Breast epithelium (tissue), 3 donors: ENCODE measurements around the gene GAB2.

Experiments used
- POLR2A ChIP-seq: fragments of 450-650 bp; IDR thresholded peaks from one replicate; pipeline ENCODE4 v1.6.1; 2016; ENCODE audit warnings: antibody characterized with exemption, mild to moderate bottlenecking, moderate library complexity
- POLR2AphosphoS5 ChIP-seq, 3 donors: sonication (generic); formaldehyde crosslinking; IDR thresholded peaks; one replicate each; pipeline ENCODE4 v1.6.1; 2017; ENCODE audit warnings: antibody characterized with exemption in 3 of 3
- TF ChIP-seq, protein P1 (sequence below), 3 donors: fragments of 450-650 bp; IDR thresholded peaks; one replicate each; pipeline ENCODE4 v1.5.1; 2016 to 2017; ENCODE audit warnings: antibody characterized with exemption in 3 of 3, mild to moderate bottlenecking in 3 of 3, moderate library complexity in 3 of 3

GRCh38 chr11:78234006-78234405 is 183.6 kb downstream of the GAB2 start:
- TF ChIP-seq POLR2AphosphoS5 (IDR thresholded peaks at IDR 0.05) (no peak), POLR2A (no peak)
- TF ChIP-seq, protein P1, sequence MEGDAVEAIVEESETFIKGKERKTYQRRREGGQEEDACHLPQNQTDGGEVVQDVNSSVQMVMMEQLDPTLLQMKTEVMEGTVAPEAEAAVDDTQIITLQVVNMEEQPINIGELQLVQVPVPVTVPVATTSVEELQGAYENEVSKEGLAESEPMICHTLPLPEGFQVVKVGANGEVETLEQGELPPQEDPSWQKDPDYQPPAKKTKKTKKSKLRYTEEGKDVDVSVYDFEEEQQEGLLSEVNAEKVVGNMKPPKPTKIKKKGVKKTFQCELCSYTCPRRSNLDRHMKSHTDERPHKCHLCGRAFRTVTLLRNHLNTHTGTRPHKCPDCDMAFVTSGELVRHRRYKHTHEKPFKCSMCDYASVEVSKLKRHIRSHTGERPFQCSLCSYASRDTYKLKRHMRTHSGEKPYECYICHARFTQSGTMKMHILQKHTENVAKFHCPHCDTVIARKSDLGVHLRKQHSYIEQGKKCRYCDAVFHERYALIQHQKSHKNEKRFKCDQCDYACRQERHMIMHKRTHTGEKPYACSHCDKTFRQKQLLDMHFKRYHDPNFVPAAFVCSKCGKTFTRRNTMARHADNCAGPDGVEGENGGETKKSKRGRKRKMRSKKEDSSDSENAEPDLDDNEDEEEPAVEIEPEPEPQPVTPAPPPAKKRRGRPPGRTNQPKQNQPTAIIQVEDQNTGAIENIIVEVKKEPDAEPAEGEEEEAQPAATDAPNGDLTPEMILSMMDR (IDR thresholded peaks at IDR 0.05) = no peak
